Sigmoid colon (tissue), 7 donors: ENCODE measurements around the gene TULP1. TPM values are rescaled to one million over a fixed set of nuclear protein-coding genes. Genes with fewer than 3 reads are reported as not detected.
A peak's percentile ranks its signal among the peaks of the same experiment; 100 is the strongest.

Experiments used
- DNase-seq: peaks from one replicate; pipeline ENCODE4 v3.0.0-alpha.2; 2019
- H3K27ac ChIP-seq, 4 donors: fragments of 200-600 bp; sonication (generic); one replicate each; pipeline ENCODE4 v1.5.1; 2016 to 2019; ENCODE audit warnings: mild to moderate bottlenecking in 1 of 4
- H3K27me3 ChIP-seq, 3 donors: fragments of 200-600 bp; sonication (generic); one replicate each; pipeline ENCODE4 v1.5.1; 2019; ENCODE audit warnings: mild to moderate bottlenecking in 1 of 3
- H3K36me3 ChIP-seq, 4 donors: fragments of 200-600 bp; sonication (generic); one replicate each; pipeline ENCODE4 v1.5.1; 2016 to 2019
- H3K4me1 ChIP-seq, 4 donors: fragments of 200-600 bp; sonication (generic); one replicate each; pipeline ENCODE4 v1.5.1; 2017 to 2019
- H3K4me3 ChIP-seq, 4 donors: fragments of 200-600 bp; sonication (generic); one replicate each; pipeline ENCODE4 v1.5.1; 2017 to 2019; ENCODE audit warnings: mild to moderate bottlenecking in 2 of 4, moderate library complexity in 1 of 4
- H3K9me3 ChIP-seq, 4 donors: fragments of 200-600 bp in 3 of 4; sonication (generic) in 3 of 4; one replicate each; pipeline versions ENCODE4 v1.5.1 to v1.6.1; 2013 to 2019
- EP300 ChIP-seq, 4 donors: sonication (generic); formaldehyde crosslinking; IDR thresholded peaks; one replicate each; pipeline ENCODE4 v1.6.1; 2017; ENCODE audit warnings: antibody characterized with exemption in 4 of 4
- POLR2A ChIP-seq, 2 donors: fragments of 450-650 bp; IDR thresholded peaks; one replicate each; pipeline ENCODE4 v1.6.1; 2016; ENCODE audit warnings: antibody characterized with exemption in 2 of 2, mild to moderate bottlenecking in 2 of 2, moderate library complexity in 2 of 2
- POLR2AphosphoS5 ChIP-seq, 4 donors: sonication (generic); formaldehyde crosslinking; IDR thresholded peaks; one replicate each; pipeline ENCODE4 v1.6.1; 2017; ENCODE audit warnings: antibody characterized with exemption in 4 of 4
- WGBS, 2 donors: extraction: QIAGEN DNeasy Blood & Tissue Kit; methylation state at CpG; one replicate each; pipeline ENCODE4 v1.1.7; 2013; 5-methylcytosine and 5-hydroxymethylcytosine counted together
- intact Hi-C: fragments of 100-400 bp; cut with DNase I; formaldehyde crosslinking; loops from one replicate; pipeline ENCODE4 v1.15.1; 2023
- polyA plus RNA-seq, 3 donors: library from polyadenylated mRNA; stranded (reverse); fragments of 200-250 nt; gene quantifications; one replicate each; pipeline ENCODE4 v1.2.3, GENCODE V29; 2013
- total RNA-seq, 4 donors: library from RNA; depleted of rRNA; stranded (reverse); fragments of >200 nt; gene quantifications; one replicate each; pipeline ENCODE4 v1.1.0, GENCODE V29; 2016
- TF ChIP-seq, protein P1 (sequence below), 4 experiments: fragments of 450-650 bp in 3 of 4; fragments of 200-600 bp in 1 of 4; IDR thresholded peaks; one replicate each; pipeline ENCODE4 v1.5.1; 2016 to 2019; ENCODE audit warnings: antibody characterized with exemption in 4 of 4, mild to moderate bottlenecking in 3 of 4, moderate library complexity in 2 of 4
- donor health status: healthy with polysubstance abuse.
- donor health status: Bipolar disorder and iron deficiency.
- donor health status: healthy.

TULP1 gene
- total and polyA plus RNA-seq, 7 donors: not detected

DNA sequence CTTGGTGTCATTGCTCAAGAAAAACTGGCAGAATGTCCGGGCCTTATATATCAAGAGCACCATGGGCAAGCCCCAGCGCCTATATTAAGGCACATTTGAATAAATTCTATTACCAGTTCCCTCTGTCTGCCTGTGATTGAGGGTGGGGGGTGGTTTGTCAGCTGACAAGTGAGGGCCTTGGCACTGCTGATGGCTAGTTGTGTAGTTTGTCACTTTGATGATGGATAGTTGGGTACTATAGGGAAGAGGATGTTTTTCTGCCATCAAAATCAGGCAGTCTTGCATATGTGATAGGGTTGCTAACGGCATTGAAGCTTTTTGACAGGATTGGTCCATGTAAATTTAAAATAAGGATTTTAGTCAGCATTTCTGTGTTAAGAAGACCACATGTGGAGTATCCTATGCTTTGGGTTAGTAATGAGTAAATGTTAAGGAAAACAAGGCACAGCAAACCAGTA is 42.0 kb downstream of the TULP1 start:
- intact Hi-C loops: loop anchor here (2.0 kb wide), 1 partner anchor 14 kb away; no protein-coding TSS in a partner anchor
- Histone ChIP-seq H3K9me3 (no peaks in the 10 kb centered on the region), H3K36me3 (peaks cover 14 to 62% (median 37%) of the 10 kb centered on the region in 4 donors), H3K4me3 (no peak overlapping the region), H3K27me3 (no peaks in the 10 kb centered on the region), H3K27ac (peak overlapping the region; percentile 81 to 93 (median 92)), H3K4me1 (peaks cover 0 to 46% (median 44%) of the 10 kb centered on the region in 4 donors)
- WGBS, 2 donors: 38 to 58% methylated on average over 3 of the region's 3 CpGs
- TF ChIP-seq EP300 (IDR thresholded peaks at IDR 0.05) (no peak), POLR2AphosphoS5 (IDR thresholded peaks at IDR 0.05) (no peak), POLR2A (IDR thresholded peaks at IDR 0.05) (no peak)
- TF ChIP-seq, protein P1, sequence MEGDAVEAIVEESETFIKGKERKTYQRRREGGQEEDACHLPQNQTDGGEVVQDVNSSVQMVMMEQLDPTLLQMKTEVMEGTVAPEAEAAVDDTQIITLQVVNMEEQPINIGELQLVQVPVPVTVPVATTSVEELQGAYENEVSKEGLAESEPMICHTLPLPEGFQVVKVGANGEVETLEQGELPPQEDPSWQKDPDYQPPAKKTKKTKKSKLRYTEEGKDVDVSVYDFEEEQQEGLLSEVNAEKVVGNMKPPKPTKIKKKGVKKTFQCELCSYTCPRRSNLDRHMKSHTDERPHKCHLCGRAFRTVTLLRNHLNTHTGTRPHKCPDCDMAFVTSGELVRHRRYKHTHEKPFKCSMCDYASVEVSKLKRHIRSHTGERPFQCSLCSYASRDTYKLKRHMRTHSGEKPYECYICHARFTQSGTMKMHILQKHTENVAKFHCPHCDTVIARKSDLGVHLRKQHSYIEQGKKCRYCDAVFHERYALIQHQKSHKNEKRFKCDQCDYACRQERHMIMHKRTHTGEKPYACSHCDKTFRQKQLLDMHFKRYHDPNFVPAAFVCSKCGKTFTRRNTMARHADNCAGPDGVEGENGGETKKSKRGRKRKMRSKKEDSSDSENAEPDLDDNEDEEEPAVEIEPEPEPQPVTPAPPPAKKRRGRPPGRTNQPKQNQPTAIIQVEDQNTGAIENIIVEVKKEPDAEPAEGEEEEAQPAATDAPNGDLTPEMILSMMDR (IDR thresholded peaks at IDR 0.05): no peak
- no peak for DNase-seq

DNA sequence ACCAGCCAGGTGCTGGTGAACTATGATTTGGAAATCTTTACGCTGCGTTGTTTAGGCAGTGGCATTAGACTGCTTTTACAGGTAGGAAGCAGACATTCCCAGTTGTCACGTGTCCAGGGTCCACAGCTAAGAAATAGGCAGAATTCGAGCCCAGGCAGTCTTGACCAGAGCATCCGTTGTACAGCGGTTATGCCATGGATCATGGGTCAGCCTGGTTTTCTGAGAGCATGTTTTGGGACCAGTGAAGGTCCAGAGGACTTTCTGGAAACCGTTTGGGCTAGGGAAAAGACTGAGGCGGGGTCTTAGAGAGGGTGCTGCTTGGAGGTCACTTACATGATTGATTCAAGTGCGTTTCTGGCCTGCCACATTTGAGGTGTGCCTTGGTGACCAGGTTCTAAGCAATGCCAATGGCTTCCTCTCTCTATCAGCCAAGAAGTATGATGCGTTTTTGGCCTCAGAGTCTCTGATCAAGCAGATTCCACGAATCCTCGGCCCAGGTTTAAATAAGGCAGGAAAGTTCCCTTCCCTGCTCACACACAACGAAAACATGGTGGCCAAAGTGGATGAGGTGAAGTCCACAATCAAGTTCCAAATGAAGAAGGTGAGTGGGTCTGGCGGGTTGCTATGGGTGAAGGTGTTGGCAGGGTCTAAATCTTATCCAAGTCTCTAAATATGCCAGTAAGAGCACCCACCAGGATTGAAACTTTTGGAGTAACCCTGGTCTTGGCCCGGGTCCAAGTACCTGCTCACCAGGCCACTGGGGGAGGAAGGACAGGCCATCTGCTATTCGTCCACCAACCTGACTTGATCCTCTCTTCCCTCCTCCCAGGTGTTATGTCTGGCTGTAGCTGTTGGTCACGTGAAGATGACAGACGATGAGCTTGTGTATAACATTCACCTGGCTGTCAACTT is 42.7 kb downstream of the TULP1 start:
- Histone ChIP-seq H3K27me3 (no peaks in the 10 kb centered on the region), H3K4me3 (peak overlapping the region; percentile 52 to 81 (median 66)), H3K27ac (peak overlapping the region; percentile 81 to 93 (median 92)), H3K4me1 (peaks cover 0 to 46% (median 44%) of the 10 kb centered on the region in 4 donors), H3K9me3 (no peaks in the 10 kb centered on the region), H3K36me3 (peaks cover 14 to 55% (median 31%) of the 10 kb centered on the region in 4 donors)
- WGBS, 2 donors: 17 to 42% methylated on average over 18 of the region's 18 CpGs
- intact Hi-C loops: loop anchor here (2.0 kb wide), 2 partner anchors 15 to 17 kb away; partner anchors contain the start of gene FANCE
- DNase-seq: no peak
- TF ChIP-seq EP300 (IDR thresholded peaks at IDR 0.05) (no peak), POLR2AphosphoS5 (IDR thresholded peaks at IDR 0.05) (peak; percentile 9 to 83 (median 63))

DNA sequence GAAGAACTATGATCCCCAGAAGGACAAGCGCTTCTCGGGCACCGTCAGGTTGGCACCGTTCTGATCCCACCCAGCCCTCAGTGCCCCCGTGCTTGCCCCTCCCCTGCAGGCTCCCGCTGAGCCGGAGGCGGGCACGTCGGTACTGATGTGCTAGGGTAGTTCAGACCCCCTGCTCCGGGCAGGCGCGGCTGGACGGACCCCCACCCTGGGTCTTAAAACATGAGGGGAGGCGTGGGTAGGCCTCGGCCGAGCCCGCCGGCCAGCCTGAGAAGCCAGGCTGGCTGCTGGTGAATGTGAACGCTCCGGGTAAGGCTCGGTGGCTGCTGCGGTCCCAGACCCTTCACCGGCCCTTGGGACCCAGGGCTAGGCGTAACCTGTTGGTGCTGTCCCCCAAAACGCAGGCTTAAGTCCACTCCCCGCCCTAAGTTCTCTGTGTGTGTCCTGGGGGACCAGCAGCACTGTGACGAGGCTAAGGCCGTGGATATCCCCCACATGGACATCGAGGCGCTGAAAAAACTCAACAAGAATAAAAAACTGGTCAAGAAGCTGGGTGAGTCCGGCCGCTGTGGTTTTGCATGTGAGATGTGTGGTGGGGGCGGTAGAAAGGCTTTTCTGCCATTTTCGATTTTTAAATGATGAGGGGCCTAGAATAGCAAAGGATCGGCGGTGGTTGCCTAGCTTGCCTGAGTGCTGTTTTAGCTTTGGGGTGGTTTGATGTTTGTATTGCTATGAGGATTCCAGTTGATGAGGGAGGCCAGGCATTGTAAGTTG is 43.5 kb downstream of the TULP1 start:
- H3K27ac ChIP-seq: peak overlapping the region; percentile 81 to 93 (median 92)
- 1 to 3% methylated on average over 37 of the region's 37 CpGs for WGBS, 2 donors
- intact Hi-C loops: loop anchor here (1.0 to 2.0 kb wide), 3 partner anchors 16 to 126 kb away; partner anchors contain the start of gene FANCE
- H3K4me3 ChIP-seq: peak overlapping the region; percentile 52 to 81 (median 66)
- H3K4me1 ChIP-seq: peaks cover 0 to 46% (median 44%) of the 10 kb centered on the region in 4 donors
- H3K27me3 ChIP-seq: no peaks in the 10 kb centered on the region
- no peaks in the 10 kb centered on the region for H3K9me3 ChIP-seq
- no peak for DNase-seq
- H3K36me3 ChIP-seq: peaks cover 6 to 47% (median 24%) of the 10 kb centered on the region in 4 donors
- TF ChIP-seq POLR2A (IDR thresholded peaks at IDR 0.05) (no peak), POLR2AphosphoS5 (IDR thresholded peaks at IDR 0.05) (peak in 1 of 4 donors; percentile 59)
- TF ChIP-seq, protein P1 (IDR thresholded peaks at IDR 0.05): no peak

DNA sequence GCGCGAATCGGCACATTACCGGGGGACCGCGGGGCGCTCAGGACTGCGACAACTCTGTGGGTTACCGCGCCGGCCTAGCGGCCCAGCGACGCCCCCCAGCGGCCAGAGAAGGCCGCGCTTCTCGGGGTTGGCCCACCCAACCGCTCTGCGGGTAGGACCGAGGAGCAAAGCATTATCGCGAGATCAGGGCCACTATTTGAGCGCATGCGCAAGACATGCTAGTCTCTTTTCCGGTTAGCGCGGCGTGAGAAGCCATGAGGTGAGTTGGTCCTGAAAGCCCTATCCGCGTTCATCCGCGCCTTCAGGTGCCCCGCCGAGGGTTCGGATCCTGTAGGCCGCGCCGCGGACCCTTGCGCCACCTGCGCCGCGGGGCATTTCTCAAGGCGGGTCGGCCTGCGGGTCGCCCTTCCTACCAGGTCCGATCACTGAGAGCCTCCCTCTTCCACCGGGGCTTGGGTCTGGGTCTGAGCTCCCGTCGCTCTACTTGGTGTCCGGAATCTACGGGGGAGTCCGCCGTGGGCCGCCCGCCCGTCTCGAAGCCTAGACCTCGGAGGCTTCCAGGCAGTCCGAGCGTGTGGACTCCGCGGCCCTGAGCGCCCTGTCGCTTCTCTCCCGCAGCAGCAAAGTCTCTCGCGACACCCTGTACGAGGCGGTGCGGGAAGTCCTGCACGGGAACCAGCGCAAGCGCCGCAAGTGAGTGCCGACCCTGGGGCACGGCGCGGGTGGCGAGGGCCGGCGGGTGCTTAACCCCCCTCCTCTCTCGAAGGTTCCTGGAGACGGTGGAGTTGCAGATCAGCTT is 44.3 kb downstream of the TULP1 start, which contains the start of gene RPL10A:
Gene RPL10A (plus strand): TSS at position 221 of the 799 bp plus-strand sequence. CDS start 34 bp downstream, at position 255.
- peak; percentile 99 for DNase-seq
- H3K4me1 ChIP-seq: peaks cover 0 to 46% (median 44%) of the 10 kb centered on the region in 4 donors
- H3K4me3 ChIP-seq: peak within 1 kb of the TSS; percentile 52 to 81 (median 66)
- H3K27ac ChIP-seq: peak within 1 kb of the TSS; percentile 81 to 93 (median 92)
- intact Hi-C loops: loop anchor here (1.0 to 2.0 kb wide), 3 partner anchors 16 to 125 kb away; partner anchors contain the start of gene FANCE
- H3K36me3 ChIP-seq: peaks cover 4 to 40% (median 21%) of the 10 kb centered on the region in 4 donors
- WGBS, 2 donors: 0% methylated on average over 86 of the region's 86 CpGs
- peak; percentile 98 to 99 (median 98) for TF ChIP-seq POLR2AphosphoS5 (IDR thresholded peaks at IDR 0.05)
- peak in 1 of 4 donors; percentile 2 for TF ChIP-seq EP300 (IDR thresholded peaks at IDR 0.05)
- TF ChIP-seq, protein P1 (IDR thresholded peaks at IDR 0.05): peak; percentile 93 to 98 (median 96)
- TF ChIP-seq POLR2A (IDR thresholded peaks at IDR 0.05): peak; percentile 91 to 94
- H3K27me3 ChIP-seq: no peaks in the 10 kb centered on the region
- H3K9me3 ChIP-seq: no peaks in the 10 kb centered on the region
